HuH-7 (cell line): ENCODE data around the gene BICD2.
"Not testable (repeated sequence)": the region's sequence is repeated elsewhere in the genome, so short reads cannot be mapped to it uniquely, and the experiment has no call there.

Experiments
- DNase-seq: peaks from one replicate; pipeline ENCODE4 v3.0.0; 2011; ENCODE audit warnings: low spot score

BICD2 gene

DNA sequence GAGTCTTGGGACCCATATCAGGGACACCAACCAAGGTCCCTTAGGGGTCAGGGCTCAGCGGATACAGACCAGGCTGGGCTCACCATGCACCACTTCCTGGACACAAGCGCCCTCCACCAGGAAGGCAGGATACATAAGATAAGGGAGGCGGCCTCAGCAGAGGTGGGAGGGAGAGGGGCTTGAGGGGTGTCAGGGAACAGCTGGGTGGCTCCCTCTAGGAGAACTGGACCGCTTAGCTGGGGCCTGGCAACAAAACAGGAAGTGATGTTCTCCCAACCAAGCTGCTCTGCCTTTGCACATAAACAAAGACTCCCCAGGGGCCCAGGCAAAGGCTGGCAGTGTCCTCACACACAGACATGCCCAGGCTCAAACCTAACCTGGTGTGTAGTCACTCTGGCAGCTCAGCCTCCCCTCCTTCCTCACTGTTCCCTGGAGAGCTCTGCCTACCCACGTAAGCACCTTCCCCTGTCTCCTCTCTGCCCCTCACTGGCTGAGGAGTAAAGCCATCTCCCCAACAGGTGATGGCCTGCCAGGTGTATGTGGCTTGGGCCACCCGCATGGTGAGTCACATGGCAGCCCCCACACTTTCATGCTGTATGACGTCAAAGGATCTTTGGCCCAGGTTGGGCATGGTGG lies 5.8 kb upstream of the BICD2 start:
- no peak for DNase-seq

GRCh38 chr9:92769990-92770359 lies 5.3 kb upstream of the BICD2 start:
- DNase-seq, result no peak

DNA sequence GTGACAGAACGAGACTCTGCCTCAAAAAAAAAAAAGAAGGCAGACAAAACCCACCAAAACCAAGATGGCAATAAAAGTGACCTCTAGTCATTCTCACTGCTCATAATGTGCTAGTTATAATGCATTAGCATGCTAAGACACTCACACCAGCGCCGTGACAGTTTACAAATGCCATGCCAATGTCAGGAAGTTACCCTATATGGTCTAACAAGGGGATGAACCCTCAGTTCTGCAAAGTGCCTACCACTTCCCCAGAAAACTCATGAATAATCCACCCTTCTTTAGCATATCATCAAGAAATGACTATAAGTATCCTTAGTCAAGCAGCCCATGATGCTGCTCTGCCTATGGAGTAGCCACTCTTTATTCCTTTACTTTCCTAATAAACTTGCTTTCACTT lies 4.7 kb upstream of the BICD2 start:
- DNase-seq, result no peak

GRCh38 chr9:92768816-92769215 lies 4.2 kb upstream of the BICD2 start:
- DNase-seq, result not testable (repeated sequence)

- DNase-seq, result no peak
Measured at GRCh38 chr9:92767066-92768054, 2.7 kb upstream of the BICD2 start.

GRCh38 chr9:92764988-92765936 lies 629 bp upstream of the BICD2 start:
- peak; percentile 96 for DNase-seq

- peak; percentile 33 for DNase-seq
Measured at GRCh38 chr9:92763721-92764380, 782 bp downstream of the BICD2 start.

- no peak for DNase-seq
Measured at GRCh38 chr9:92762781-92763708, 1.6 kb downstream of the BICD2 start.

GRCh38 chr9:92762196-92762595 lies 2.4 kb downstream of the BICD2 start:
- DNase-seq, result no peak

GRCh38 chr9:92761686-92762085 lies 2.9 kb downstream of the BICD2 start:
- DNase-seq, result no peak

GRCh38 chr9:92760494-92760893 lies 4.1 kb downstream of the BICD2 start:
- DNase-seq, result no peak

- no peak for DNase-seq
Measured at GRCh38 chr9:92760070-92760469, 4.6 kb downstream of the BICD2 start.

DNA sequence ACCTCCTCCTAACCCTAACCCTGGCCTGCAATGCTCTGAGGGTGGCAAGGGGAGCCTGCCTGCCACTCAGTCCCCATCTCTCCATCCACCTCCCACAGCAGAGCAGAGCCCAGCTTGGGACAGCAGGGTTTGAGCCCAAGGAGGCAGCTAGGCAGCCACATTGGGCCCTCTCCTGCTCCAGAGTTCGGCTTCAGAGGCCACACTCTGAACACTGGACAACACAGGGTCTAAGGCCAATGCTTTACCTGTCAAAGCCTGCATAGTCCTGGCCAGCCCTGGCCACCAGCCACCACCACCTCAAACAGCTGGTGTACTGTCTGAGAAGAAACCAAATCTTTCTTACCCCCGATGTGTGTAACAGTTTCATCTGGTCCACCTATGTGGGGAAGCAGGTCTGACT lies 5.2 kb downstream of the BICD2 start:
- no peak for DNase-seq

- DNase-seq, result no peak
Measured at GRCh38 chr9:92756792-92757191, 7.8 kb downstream of the BICD2 start.

- DNase-seq, result no peak
Measured at GRCh38 chr9:92754091-92754745, 10.4 kb downstream of the BICD2 start.

DNA sequence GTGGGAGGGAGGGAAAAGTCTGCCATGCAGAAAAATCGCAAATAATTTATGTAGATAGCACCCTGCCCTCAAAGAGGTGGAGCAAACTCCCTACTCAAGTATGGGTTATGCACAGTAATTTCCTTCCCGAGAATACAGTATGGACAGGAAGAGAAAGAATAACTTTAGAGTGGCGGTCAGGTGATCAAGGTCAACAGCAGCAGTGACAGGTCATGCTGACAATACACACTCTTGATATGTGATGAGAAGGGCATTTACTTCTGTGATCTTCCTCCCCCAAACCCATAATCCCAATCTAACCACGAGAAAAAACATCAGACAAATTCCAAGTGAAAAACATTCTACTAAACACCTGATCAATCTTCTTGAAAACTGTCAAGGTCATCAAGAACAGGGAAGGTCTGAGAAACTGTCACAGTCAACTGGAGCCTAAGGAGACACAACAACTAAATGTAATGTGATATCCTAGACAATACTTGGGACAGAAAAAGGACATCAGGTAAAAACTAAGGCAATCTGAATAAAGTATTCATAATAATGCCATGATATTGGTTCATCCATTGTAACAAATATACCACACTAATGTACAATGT lies 11.7 kb downstream of the BICD2 start:
- no peak for DNase-seq

DNA sequence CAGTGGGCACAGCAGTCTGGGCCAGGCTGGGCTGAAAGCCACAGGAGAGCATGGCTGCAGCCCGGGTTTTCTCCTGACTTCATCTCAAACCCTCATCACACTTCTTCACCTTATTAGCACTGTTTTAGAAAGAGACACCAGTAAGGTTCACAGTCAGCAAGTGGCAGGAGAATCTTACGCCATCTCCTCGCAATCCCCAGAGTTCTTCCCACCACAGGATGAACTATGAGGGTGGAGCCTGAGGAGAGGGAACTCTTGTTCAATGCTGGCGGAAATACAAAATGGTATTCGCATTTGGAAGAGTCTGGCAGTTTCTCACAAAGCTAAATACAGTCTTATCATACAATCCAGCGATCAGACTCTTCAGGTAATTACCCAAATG lies 14.7 kb downstream of the BICD2 start:
- no peak for DNase-seq

DNA sequence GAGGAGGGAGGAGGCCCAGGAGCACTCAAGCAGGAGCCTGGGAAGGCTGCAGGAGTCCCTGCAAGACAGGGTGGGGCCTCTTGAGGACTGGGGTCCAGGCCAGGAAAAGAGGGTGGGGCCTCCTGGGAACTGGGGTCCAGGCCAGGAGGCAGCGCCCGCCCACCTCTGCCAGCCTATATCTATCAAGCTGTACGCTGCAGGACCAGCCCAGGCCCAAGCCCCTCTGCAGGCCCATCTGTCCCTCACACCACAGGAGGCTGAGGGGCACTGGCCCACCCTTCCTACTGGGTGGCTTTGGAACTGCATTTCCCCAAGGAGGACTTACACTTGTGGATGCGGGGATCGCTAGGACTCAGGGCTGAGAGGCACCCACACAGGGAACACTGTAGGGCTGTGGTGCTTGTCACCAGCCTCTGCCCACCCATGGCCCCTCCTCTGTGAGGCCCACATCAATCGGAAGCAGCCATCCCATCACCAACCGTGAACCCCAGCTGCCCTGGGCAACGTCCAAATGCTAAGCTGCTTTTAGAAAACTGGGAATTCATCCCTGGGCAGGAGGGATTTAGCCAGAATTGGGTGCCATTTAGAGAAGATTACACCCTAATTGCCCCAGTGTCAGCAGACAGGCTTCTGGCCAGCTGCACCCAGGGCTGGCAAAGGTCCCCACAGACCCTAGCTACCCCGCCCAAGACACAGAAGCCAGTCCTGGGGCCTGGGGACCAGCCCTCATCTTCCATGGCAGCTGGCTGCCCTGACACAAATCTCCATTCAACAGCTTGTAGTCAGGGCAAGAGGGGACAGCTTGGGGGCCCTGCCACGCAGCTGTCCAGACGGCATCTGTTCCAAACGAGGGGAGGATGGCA lies 15.3 kb downstream of the BICD2 start:
- DNase-seq, result no peak

DNA sequence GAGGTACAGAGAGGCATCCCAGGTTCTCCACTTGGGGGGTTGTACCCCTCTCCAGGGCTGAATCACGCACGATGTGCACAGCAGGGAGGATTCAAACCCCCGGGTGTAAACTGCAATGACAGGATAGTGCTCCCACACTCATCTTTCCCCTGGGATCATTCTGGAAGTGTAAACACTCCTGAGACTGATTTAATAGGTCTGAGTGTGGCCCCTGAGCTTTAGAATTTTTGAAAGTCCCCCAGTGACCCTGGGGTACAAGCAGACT lies 16.5 kb downstream of the BICD2 start:
- DNase-seq, result no peak
